ENCODE results near the gene CD6.
A peak's percentile ranks its signal among the peaks of the same experiment; 100 is the strongest.
"Not testable (repeated sequence)": the region's sequence is repeated elsewhere in the genome, so short reads cannot be mapped to it uniquely, and the experiment has no call there.

The CD6 gene

GRCh38 chr11:61056571-61056970 lies 85.1 kb downstream of the CD6 start:
- DNase-seq = no peak

DNA sequence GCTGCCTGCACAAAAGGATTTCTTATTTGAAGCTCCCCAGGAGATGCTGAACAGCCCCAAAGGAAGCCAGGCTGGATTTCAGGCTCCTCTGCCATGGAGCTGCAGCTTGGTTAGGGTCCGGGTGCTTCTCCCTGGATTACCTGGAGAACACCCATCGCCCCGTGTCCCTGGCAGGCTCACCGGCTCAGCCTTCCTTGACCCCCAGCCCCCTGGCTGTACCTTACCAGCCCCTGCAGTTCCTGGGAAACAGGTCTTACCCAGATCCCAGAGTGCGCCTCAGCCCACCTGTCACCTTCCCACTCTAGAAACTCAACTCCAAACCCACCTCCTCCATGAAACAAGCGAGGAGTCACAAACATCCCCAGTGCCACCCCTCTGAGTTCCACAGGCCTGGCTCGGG lies 85.5 kb downstream of the CD6 start:
- DNase-seq = no peak

DNA sequence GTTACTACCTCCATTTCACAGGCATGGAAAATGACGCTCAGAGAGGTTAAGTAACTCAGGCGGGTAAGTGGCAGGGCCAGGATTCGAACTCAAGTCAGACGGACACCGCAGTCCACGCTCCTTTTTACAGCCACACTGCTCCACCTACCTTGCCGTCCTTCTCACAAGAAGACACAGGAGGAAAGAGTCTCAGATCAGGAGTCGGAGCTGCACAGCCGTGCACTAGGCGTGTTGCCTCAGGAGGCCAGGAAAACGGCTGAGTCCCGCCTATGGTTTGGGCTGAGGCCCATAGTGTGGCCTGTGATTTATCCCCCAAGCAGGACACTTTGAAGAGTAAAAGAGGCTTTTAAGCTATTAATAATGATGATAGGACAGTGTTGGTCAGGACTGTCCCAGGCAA lies 86.1 kb downstream of the CD6 start:
- no peak for DNase-seq

DNA sequence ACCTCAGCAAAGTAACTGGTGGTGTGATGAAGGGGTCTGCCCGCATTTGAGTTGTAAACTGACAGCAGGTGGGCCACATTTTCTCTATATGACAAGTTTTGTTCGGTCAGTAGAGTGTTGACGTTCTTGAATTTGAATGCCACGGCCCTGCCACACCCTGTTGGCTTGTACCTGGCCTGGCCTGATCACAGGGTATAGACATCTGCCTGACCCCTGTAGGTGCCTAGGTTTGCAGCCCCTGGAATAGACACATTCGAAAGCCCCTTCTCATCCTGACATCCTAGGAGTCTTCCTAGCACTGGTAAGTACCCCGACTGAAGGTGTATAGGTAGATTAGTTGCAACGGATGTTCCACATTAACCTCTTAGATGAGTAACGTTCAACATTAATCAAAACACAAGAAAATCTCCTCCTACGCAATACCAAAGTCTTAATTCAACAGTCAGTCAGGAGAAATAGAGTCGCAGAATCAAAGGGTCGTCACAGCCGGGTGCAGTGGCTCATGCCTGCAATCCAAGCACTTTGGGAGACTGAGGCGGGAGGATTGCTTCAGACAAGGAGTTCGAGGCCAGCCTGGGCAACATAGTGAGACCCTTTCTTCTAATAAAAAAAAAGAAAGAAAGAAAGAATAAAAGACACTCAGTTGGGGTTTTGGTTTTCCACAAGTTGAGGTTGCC lies 87.2 kb downstream of the CD6 start:
- DNase-seq = no peak

- DNase-seq = no peak
These were observed 87.8 kb downstream of the CD6 start for GRCh38 chr11:61059260-61059752.

GRCh38 chr11:61061081-61061826 lies 89.8 kb downstream of the CD6 start:
- DNase-seq = peak; percentile 44

DNA sequence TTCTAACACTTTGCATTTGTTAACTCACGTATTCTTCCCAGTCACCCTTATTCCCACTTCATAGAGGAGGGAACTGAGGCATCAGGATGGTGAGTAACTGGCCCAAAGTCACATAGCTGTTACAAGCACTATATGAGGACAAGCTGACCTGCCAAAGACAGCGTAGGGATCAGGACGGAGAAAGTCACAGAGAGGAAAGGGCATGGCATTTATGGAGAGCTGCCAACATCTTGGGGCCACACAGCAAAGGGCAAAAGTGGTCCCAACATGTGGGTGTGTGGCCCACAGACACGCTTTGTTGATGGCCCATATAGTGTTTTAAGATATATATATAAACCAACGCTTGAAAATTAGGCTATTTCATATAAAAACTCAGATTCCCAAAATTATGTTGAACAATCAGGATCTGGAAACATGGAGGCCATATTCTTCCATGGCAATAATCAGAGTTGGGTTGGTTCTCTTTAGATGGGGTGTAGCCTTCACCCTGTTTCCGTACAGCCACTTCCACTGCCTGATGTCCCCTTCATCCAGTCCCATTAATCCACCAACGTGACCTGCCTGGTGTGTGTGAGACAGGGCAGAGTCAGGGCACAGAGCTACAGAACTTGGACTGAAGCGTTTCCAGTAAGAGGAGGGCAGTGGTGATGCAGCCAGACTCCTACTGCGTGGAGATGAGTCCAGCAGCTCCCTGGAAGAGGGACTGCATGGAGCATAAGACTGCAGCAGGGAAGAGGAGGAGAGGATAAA lies 90.9 kb downstream of the CD6 start:
- no peak for DNase-seq

GRCh38 chr11:61065236-61065635 lies 93.8 kb downstream of the CD6 start:
- not testable (repeated sequence) for DNase-seq

DNA sequence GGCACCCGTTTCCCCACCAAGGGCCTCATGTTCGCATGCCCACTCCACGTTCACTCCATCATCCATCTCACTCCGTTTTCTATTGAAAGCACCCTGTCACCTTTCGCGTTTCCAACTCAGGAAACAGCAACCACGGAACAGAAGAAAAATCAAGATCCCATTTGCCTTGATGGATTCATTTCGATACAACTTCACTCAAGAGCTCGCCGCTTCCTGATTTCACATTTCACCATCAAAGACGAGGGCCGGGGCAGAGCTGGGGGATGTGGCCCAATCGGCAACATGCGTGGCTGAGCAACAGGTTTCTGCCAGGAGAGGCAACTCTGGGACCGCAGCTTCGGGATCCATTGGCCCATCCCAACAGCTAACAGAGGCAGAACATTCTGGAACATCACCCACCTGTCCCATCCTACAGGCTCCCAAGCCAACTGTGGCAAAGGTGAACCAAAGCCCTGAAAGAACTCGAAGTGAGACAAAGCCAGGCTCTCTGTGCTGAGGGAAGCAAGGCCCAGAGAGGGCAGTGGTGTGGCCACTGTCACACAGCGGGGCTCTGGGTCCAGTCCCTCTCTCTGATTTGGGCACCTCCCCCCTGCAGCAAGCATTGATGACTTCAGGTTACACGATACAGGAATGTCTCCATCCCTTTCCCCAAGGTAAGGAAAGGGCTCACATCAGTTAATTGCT lies 94.6 kb downstream of the CD6 start:
- DNase-seq = no peak

DNA sequence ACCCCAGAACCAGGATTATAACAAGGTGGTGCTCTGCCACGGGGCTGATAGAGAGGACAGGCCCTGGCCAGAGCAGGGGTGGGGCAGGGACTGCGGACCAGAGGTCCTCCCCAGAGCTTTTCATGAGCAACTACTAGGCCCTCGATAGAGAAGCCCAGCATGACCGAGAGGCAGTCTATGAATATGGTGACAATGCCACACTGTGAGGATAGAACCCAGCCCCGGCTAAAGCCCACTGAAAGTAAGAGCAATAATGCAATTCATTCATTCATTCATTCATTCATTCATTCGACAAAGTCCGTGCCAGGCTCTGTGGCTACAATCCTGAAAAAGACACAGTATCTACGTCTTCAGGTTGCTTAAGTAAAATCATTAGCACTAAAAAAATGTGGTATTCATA lies 95.2 kb downstream of the CD6 start:
- no peak for DNase-seq

- DNase-seq = no peak
These were observed 96.4 kb downstream of the CD6 start for GRCh38 chr11:61067782-61068446.

GRCh38 chr11:61068581-61068980 lies 97.1 kb downstream of the CD6 start:
- DNase-seq = no peak

DNA sequence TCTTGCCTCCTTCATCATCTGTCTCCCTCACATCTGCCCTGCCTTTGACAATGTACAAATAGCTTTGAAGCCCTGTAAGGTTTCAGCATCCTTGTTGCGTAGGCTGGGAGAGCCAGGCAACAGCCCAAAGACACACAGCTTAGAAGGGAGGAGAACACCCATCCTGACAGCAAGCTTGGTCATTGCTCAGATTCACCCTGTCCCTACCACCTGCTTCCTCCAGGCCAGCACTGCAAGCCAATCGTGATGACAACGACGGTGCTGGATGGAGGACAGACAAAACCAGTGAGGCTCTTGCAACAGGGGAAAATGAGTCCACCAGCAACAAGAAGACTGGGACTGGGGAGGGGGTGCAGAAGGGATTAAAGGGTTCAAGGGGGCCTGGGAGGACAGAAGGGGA lies 97.9 kb downstream of the CD6 start:
- DNase-seq = no peak
